ENCODE data around the gene FAM163A.
"Not testable (repeated sequence)": the region's sequence is repeated elsewhere in the genome, so short reads cannot be mapped to it uniquely, and the experiment has no call there.

DNA sequence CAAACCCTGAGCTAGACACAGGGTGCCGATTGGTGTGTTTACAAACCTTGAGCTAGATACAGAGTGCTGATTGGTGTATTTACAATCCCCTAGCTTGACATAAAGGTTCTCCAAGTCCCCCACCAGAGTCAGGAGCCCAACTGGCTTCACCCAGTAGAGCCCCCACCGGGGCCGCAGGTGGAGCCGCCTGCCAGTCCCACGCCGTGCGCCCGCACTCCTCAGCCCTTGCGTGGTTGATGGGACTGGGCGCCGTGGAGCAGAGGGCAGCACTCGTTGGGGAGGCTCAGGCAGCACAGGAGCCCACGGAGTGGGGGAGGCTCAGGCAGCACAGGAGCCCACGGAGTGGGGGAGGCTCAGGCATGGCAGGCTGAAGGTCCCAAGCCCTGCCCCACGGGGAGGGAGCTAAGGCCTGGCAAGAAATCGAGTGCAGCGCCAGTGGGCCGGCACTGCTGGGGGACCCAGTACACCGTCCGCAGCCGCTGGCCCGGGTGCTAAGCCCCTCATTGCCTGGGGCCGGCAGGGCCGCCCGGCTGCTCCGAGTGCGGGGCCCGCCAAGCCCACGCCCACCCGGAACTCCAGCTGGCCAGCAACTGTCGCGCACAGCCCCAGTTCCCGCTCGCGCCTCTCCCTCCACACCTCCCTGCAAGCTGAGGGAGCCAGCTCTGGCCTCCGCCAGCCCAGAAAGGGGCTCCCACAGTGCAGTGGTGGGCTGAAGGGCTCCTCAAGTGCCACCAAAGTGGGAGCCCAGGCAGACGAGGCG lies 93.8 kb downstream of the FAM163A start:
- TF ChIP-seq, protein P1, sequence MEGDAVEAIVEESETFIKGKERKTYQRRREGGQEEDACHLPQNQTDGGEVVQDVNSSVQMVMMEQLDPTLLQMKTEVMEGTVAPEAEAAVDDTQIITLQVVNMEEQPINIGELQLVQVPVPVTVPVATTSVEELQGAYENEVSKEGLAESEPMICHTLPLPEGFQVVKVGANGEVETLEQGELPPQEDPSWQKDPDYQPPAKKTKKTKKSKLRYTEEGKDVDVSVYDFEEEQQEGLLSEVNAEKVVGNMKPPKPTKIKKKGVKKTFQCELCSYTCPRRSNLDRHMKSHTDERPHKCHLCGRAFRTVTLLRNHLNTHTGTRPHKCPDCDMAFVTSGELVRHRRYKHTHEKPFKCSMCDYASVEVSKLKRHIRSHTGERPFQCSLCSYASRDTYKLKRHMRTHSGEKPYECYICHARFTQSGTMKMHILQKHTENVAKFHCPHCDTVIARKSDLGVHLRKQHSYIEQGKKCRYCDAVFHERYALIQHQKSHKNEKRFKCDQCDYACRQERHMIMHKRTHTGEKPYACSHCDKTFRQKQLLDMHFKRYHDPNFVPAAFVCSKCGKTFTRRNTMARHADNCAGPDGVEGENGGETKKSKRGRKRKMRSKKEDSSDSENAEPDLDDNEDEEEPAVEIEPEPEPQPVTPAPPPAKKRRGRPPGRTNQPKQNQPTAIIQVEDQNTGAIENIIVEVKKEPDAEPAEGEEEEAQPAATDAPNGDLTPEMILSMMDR (IDR thresholded peaks at IDR 0.05) = not testable (repeated sequence)
- TF ChIP-seq POLR2AphosphoS5 (IDR thresholded peaks at IDR 0.05); POLR2A (IDR thresholded peaks at IDR 0.05; ENCODE audit: low read depth): not testable (repeated sequence)
